H9 (cell line): ENCODE data around the gene WSCD2. TPM values are rescaled to one million over a fixed set of nuclear protein-coding genes. Genes with fewer than 3 reads are reported as not detected.

Experiments used
- DNase-seq: peaks from one replicate; pipeline ENCODE4 v3.0.0-alpha.2; 2017
- H2AFZ ChIP-seq: one replicate; pipeline ENCODE4 v1.6.1; 2013; ENCODE audit warnings: mild to moderate bottlenecking, low read length, control low read depth, moderate library complexity
- H2AK5ac ChIP-seq: 2 replicates; pipeline ENCODE4 v1.6.1; 2013; ENCODE audit warnings: low read length, control low read depth, mixed read lengths; ENCODE audit not compliant: insufficient read length
- H2BK120ac ChIP-seq: one replicate; pipeline ENCODE4 v1.6.1; 2013; ENCODE audit warnings: low read depth, mild to moderate bottlenecking, low read length, control low read depth, inconsistent platforms; ENCODE audit not compliant: poor library complexity, severe bottlenecking
- H2BK12ac ChIP-seq: 2 replicates; pipeline ENCODE4 v1.6.1; 2013; ENCODE audit warnings: low read length, control low read depth, mixed read lengths, low read depth; ENCODE audit not compliant: insufficient read length
- H2BK15ac ChIP-seq: 2 replicates; pipeline ENCODE4 v1.6.1; 2013; ENCODE audit warnings: low read depth, low read length, control low read depth
- H2BK20ac ChIP-seq: one replicate; pipeline ENCODE4 v1.6.1; 2013; ENCODE audit warnings: low read depth, mild to moderate bottlenecking, low read length, control low read depth, inconsistent platforms; ENCODE audit not compliant: poor library complexity, severe bottlenecking
- H2BK5ac ChIP-seq: 2 replicates; pipeline ENCODE4 v1.6.1; 2013; ENCODE audit warnings: low read length, control low read depth, mixed read lengths; ENCODE audit not compliant: insufficient read length
- H3K14ac ChIP-seq: 2 replicates; pipeline ENCODE4 v1.6.1; 2013; ENCODE audit warnings: low read length, control low read depth; ENCODE audit not compliant: insufficient read depth
- H3K18ac ChIP-seq: 2 replicates; pipeline ENCODE4 v1.6.1; 2013; ENCODE audit warnings: low read depth, mild to moderate bottlenecking, mixed read lengths, low read length, control low read depth; ENCODE audit not compliant: insufficient read length
- H3K23ac ChIP-seq: 2 replicates; pipeline ENCODE4 v1.6.1; 2013; ENCODE audit warnings: low read length, control low read depth, mixed read lengths, low read depth; ENCODE audit not compliant: insufficient read length
- H3K23me2 ChIP-seq: 2 replicates; pipeline ENCODE4 v1.6.1; 2013; ENCODE audit warnings: low read depth, mild to moderate bottlenecking, mixed read lengths, low read length, control low read depth; ENCODE audit not compliant: insufficient read length, poor library complexity, severe bottlenecking
- H3K27ac ChIP-seq: 2 replicates; pipeline ENCODE4 v1.5.1; 2013; ENCODE audit warnings: low read length, control low read depth, mixed read lengths, low read depth; ENCODE audit not compliant: insufficient read length
- H3K27me3 ChIP-seq: 2 replicates; pipeline ENCODE4 v1.6.1; 2013; ENCODE audit warnings: low read length, control low read depth, inconsistent platforms; ENCODE audit not compliant: insufficient read depth
- H3K4ac ChIP-seq: 2 replicates; pipeline ENCODE4 v1.6.1; 2013; ENCODE audit warnings: low read depth, mild to moderate bottlenecking, control low read depth, inconsistent platforms, low read length, moderate library complexity
- H3K4me1 ChIP-seq: 2 replicates; pipeline ENCODE4 v1.6.1; 2013; ENCODE audit warnings: low read length, control low read depth, inconsistent platforms; ENCODE audit not compliant: insufficient read depth
- H3K4me2 ChIP-seq: 2 replicates; pipeline ENCODE4 v1.6.1; 2013; ENCODE audit warnings: low read length, control low read depth, mixed read lengths; ENCODE audit not compliant: insufficient read length, insufficient read depth
- H3K56ac ChIP-seq: 2 replicates; pipeline ENCODE4 v1.6.1; 2013; ENCODE audit warnings: low read depth, mild to moderate bottlenecking, mixed read lengths, low read length, control low read depth; ENCODE audit not compliant: insufficient read length
- H3K79me1 ChIP-seq: 2 replicates; pipeline ENCODE4 v1.6.1; 2013; ENCODE audit warnings: low read depth, mild to moderate bottlenecking, moderate library complexity, low read length, control low read depth, inconsistent platforms; ENCODE audit not compliant: insufficient read depth, poor library complexity, severe bottlenecking
- H3K79me2 ChIP-seq: 2 replicates; pipeline ENCODE4 v1.6.1; 2013; ENCODE audit warnings: low read length, control low read depth, inconsistent platforms; ENCODE audit not compliant: insufficient read depth
- H3K9ac ChIP-seq: 2 replicates; pipeline ENCODE4 v1.6.1; 2013; ENCODE audit warnings: low read length, control low read depth, mixed read lengths; ENCODE audit not compliant: insufficient read length; ENCODE audit errors: extremely low read depth
- H3K9me3 ChIP-seq: one replicate; pipeline ENCODE4 v1.6.1; 2013; ENCODE audit warnings: low read depth, low read length, inconsistent platforms; ENCODE audit not compliant: control insufficient read depth
- H3T11ph ChIP-seq: one replicate; pipeline ENCODE4 v1.6.1; 2013; ENCODE audit warnings: mild to moderate bottlenecking, low read length, control low read depth, inconsistent platforms
- H4K20me1 ChIP-seq: one replicate; pipeline ENCODE4 v1.6.1; 2013; ENCODE audit not compliant: control insufficient read depth, insufficient read length, insufficient read depth
- H4K5ac ChIP-seq: 2 replicates; pipeline ENCODE4 v1.6.1; 2013; ENCODE audit warnings: low read depth, mild to moderate bottlenecking, mixed read lengths, low read length, control low read depth; ENCODE audit not compliant: insufficient read length
- H4K8ac ChIP-seq: replicated peaks from 2 replicates; pipeline ENCODE4 v1.6.1; 2013; ENCODE audit warnings: low read length, control low read depth, mixed read lengths, low read depth; ENCODE audit not compliant: insufficient read length
- H4K91ac ChIP-seq: 2 replicates; pipeline ENCODE4 v1.6.1; 2013; ENCODE audit warnings: low read depth, mild to moderate bottlenecking, moderate library complexity, mixed read lengths, low read length, control low read depth; ENCODE audit not compliant: insufficient read length
- H3K27ac Mint-ChIP-seq, 3 experiments: 2 replicates in 2 of 3; 3 replicates in 1 of 3; pipeline ENCODE4 v1.8.0; 2020 to 2021; ENCODE audit warnings: mixed read lengths in 3 of 3, mild to moderate bottlenecking in 1 of 3, moderate library complexity in 1 of 3
- H3K27me3 Mint-ChIP-seq: 2 replicates; pipeline ENCODE4 v1.8.0; 2021; ENCODE audit warnings: low read depth, mild to moderate bottlenecking, moderate library complexity, mixed read lengths
- H3K36me3 Mint-ChIP-seq, 3 experiments: 2 replicates in 2 of 3; 3 replicates in 1 of 3; pipeline ENCODE4 v1.8.0; 2020 to 2021; ENCODE audit warnings: low read depth in 3 of 3, mixed read lengths in 3 of 3; ENCODE audit not compliant: insufficient read depth in 1 of 3
- H3K4me1 Mint-ChIP-seq, 2 experiments: 2 replicates each; pipeline ENCODE4 v1.8.0; 2020; ENCODE audit warnings: mixed read lengths in 2 of 2
- H3K4me3 Mint-ChIP-seq, 2 experiments: 2 replicates in 1 of 2; 3 replicates in 1 of 2; pipeline ENCODE4 v1.8.0; 2020 to 2021; ENCODE audit warnings: mild to moderate bottlenecking in 2 of 2, mixed read lengths in 2 of 2, moderate library complexity in 1 of 2
- H3K9me3 Mint-ChIP-seq, 2 experiments: 2 replicates in 1 of 2; 3 replicates in 1 of 2; pipeline ENCODE4 v1.8.0; 2020; ENCODE audit warnings: mild to moderate bottlenecking in 2 of 2, mixed read lengths in 2 of 2, moderate library complexity in 1 of 2
- CTCF ChIP-seq: fragments of 200-600 bp; sonication (generic); conservative IDR thresholded peaks from 3 replicates; pipeline ENCODE4 v1.8.0; 2021; ENCODE audit warnings: antibody characterized with exemption, mild to moderate bottlenecking
- WGBS: extraction: QIAGEN DNeasy Blood & Tissue Kit; methylation state at CpG from one replicate; pipeline ENCODE4 v1.1.7; 2013; ENCODE audit warnings: missing lambda C conversion rate, low lambda C conversion rate, mixed read lengths; ENCODE audit not compliant: insufficient read length; ENCODE audit errors: extremely low coverage; 5-methylcytosine and 5-hydroxymethylcytosine counted together
- total RNA-seq: library from RNA; stranded (reverse); gene quantifications from 2 replicates; pipeline ENCODE4 v1.2.1, GENCODE V29; 2021

Gene WSCD2
- total RNA-seq, 1 experiment from 2014 or later = 0.92 TPM

- peaks cover 10% of the 10 kb centered on the region for H3K27me3 Mint-ChIP-seq
- H2BK5ac ChIP-seq = no peak overlapping the region
Observed at GRCh38 chr12:108205864-108206263, 76.8 kb downstream of the WSCD2 start.

More at GRCh38 chr12:108205864-108206263, 76.8 kb downstream of the WSCD2 start:
- Mint-ChIP-seq H3K4me3 (no peak overlapping the region), H3K27ac (no peak overlapping the region; a peak in 1 of 7 replicates), H3K9me3 (peaks cover 0 to 9% of the 10 kb centered on the region in 2 experiments; a peak in 2 of 5 replicates), H3K36me3 (peaks cover 0 to 7% (median 3%) of the 10 kb centered on the region in 3 experiments; a peak in 2 of 7 replicates), H3K4me1 (peaks cover 21 to 38% of the 10 kb centered on the region in 2 experiments)
- H2BK120ac ChIP-seq = no peak overlapping the region
- no peak for TF ChIP-seq CTCF
- H2BK12ac ChIP-seq = no peak overlapping the region
- no peak overlapping the region for H3K4me2 ChIP-seq
- no peak overlapping the region for H3K9ac ChIP-seq
- H4K8ac ChIP-seq = no peak overlapping the region
- no peak overlapping the region for H2BK20ac ChIP-seq
- H3K4me1 ChIP-seq = no peaks in the 10 kb centered on the region; the same call in 1 of the 2 replicates
- no peak overlapping the region for H4K91ac ChIP-seq
- H3K23ac ChIP-seq = no peak overlapping the region
- no peak overlapping the region for H2BK15ac ChIP-seq
- H3K23me2 ChIP-seq = no peaks in the 10 kb centered on the region
- no peak overlapping the region for H4K5ac ChIP-seq
- H3K79me2 ChIP-seq = no peaks in the 10 kb centered on the region
- no peak for DNase-seq
- no peak overlapping the region for H3K56ac ChIP-seq
- H3K9me3 ChIP-seq = no peaks in the 10 kb centered on the region
- no peaks in the 10 kb centered on the region for H4K20me1 ChIP-seq
- no peak overlapping the region for H2AK5ac ChIP-seq
- no CpG with 5 or more reads among the region's 1 CpG for WGBS
- no peak overlapping the region for H2AFZ ChIP-seq
- H3K27ac ChIP-seq = no peak overlapping the region
- H3K4ac ChIP-seq = no peak overlapping the region
- H3K27me3 ChIP-seq = no peaks in the 10 kb centered on the region
- no peak overlapping the region for H3K18ac ChIP-seq
- H3K79me1 ChIP-seq = no peaks in the 10 kb centered on the region
- H3K14ac ChIP-seq = no peak overlapping the region
- no peak overlapping the region for H3T11ph ChIP-seq
